ENCODE data around the gene ATPAF1.

The ATPAF1 gene

GRCh38 chr1:46587069-46587468, 81.1 kb downstream of the ATPAF1 start:
- no peaks in the 10 kb centered on the region for H3K27me3 ChIP-seq (ENCODE audit: insufficient read depth, low read length)
- H3K36me3 ChIP-seq (ENCODE audit: insufficient read depth, low read length): peaks cover 31% of the 10 kb centered on the region
- H3K4me1 ChIP-seq (ENCODE audit: control insufficient read depth, insufficient read depth, low read length, unreplicated experiment): no peaks in the 10 kb centered on the region
- no peak overlapping the region for H3K4me3 ChIP-seq (ENCODE audit: low read depth, low read length)
- H3K27ac ChIP-seq (ENCODE audit: low read depth, low read length): no peak overlapping the region
- no peak overlapping the region for H2AFZ ChIP-seq (ENCODE audit: low read length, unreplicated experiment)
- H3K79me2 ChIP-seq (ENCODE audit: control insufficient read depth, insufficient read depth, low read length, unreplicated experiment): no peaks in the 10 kb centered on the region

GRCh38 chr1:46585312-46585938, 82.7 kb downstream of the ATPAF1 start:
- H2AFZ ChIP-seq (ENCODE audit: low read length, unreplicated experiment): no peak overlapping the region
- peaks cover 17% of the 10 kb centered on the region for H3K36me3 ChIP-seq (ENCODE audit: insufficient read depth, low read length)
- H3K79me2 ChIP-seq (ENCODE audit: control insufficient read depth, insufficient read depth, low read length, unreplicated experiment): no peaks in the 10 kb centered on the region
- peaks cover 6% of the 10 kb centered on the region for H3K4me1 ChIP-seq (ENCODE audit: control insufficient read depth, insufficient read depth, low read length, unreplicated experiment)
- no peak overlapping the region for H3K27ac ChIP-seq (ENCODE audit: low read depth, low read length)
- no peaks in the 10 kb centered on the region for H3K27me3 ChIP-seq (ENCODE audit: insufficient read depth, low read length)
- no peak overlapping the region for H3K4me3 ChIP-seq (ENCODE audit: low read depth, low read length)

- Histone ChIP-seq H2AFZ (ENCODE audit: low read length, unreplicated experiment) (no peak overlapping the region), H3K36me3 (ENCODE audit: insufficient read depth, low read length) (0 out of 2 replicates have a peak, but pooled peaks cover 4% of the 10 kb centered on the region), H3K4me1 (ENCODE audit: control insufficient read depth, insufficient read depth, low read length, unreplicated experiment) (peaks cover 8% of the 10 kb centered on the region), H3K27me3 (ENCODE audit: insufficient read depth, low read length) (no peaks in the 10 kb centered on the region), H3K4me3 (ENCODE audit: low read depth, low read length) (no peak overlapping the region), H3K79me2 (ENCODE audit: control insufficient read depth, insufficient read depth, low read length, unreplicated experiment) (no peaks in the 10 kb centered on the region), H3K27ac (ENCODE audit: low read depth, low read length) (no peak overlapping the region)
Measured at GRCh38 chr1:46583494-46583893, 84.7 kb downstream of the ATPAF1 start.

- no peak overlapping the region for H2AFZ ChIP-seq (ENCODE audit: low read length, unreplicated experiment)
- no peak overlapping the region for H3K27ac ChIP-seq (ENCODE audit: low read depth, low read length)
- H3K4me3 ChIP-seq (ENCODE audit: low read depth, low read length): no peak overlapping the region
- H3K36me3 ChIP-seq (ENCODE audit: insufficient read depth, low read length): 0 out of 2 replicates have a peak, but pooled peaks cover 4% of the 10 kb centered on the region
- H3K79me2 ChIP-seq (ENCODE audit: control insufficient read depth, insufficient read depth, low read length, unreplicated experiment): no peaks in the 10 kb centered on the region
- H3K4me1 ChIP-seq (ENCODE audit: control insufficient read depth, insufficient read depth, low read length, unreplicated experiment): peaks cover 8% of the 10 kb centered on the region
- no peaks in the 10 kb centered on the region for H3K27me3 ChIP-seq (ENCODE audit: insufficient read depth, low read length)
Measured at GRCh38 chr1:46582972-46583371, 85.2 kb downstream of the ATPAF1 start.
